Measurements from ENCODE around the gene FAM110A. TPM values are rescaled to one million over a fixed set of nuclear protein-coding genes. Genes with fewer than 3 reads are reported as not detected.

The FAM110A gene
- total and polyA plus RNA-seq, 9 of the 15 experiments (the other 6 are each of a cell fraction or from before 2014, with no cell fraction given), result 0.73 to 15.5 (median 3.6) TPM

- intact Hi-C loops (cut with micrococcal nuclease), result no loop called here
- Histone ChIP-seq H3K27ac (ENCODE audit: extremely low read depth, low read depth, low read length) (no peak overlapping the region), H2AFZ (ENCODE audit: low read depth, low read length) (no peak overlapping the region), H3K4me1 (replicated peaks in 1 of 2; ENCODE audit: control insufficient read depth in 2 of 2, insufficient read depth in 2 of 2, low read length in 2 of 2) (no peaks in the 10 kb centered on the region), H3K79me2 (ENCODE audit: control insufficient read depth, insufficient read depth, low read length) (no peaks in the 10 kb centered on the region), H3K27me3 (ENCODE audit: control insufficient read depth in 2 of 2, insufficient read depth in 2 of 2, low read length in 2 of 2) (peaks cover 0 to 29% of the 10 kb centered on the region in 2 experiments; a peak in 2 of 5 replicates), H3K4me3 (no peak overlapping the region), H3K9me3 (replicated peaks; ENCODE audit: control insufficient read depth, insufficient read depth, low read depth, low read length) (no peaks in the 10 kb centered on the region), H3K4me2 (ENCODE audit: insufficient read depth, low read length) (no peak overlapping the region), H3K36me3 (ENCODE audit: control insufficient read depth, insufficient read depth, low read length) (no peaks in the 10 kb centered on the region), H3K9ac (ENCODE audit: insufficient read depth in 1 of 2, low read depth in 2 of 2, low read length in 2 of 2) (no peak overlapping the region), H3K9me1 (ENCODE audit: control insufficient read depth, insufficient read depth, low read length) (no peaks in the 10 kb centered on the region), H4K20me1 (replicated peaks; ENCODE audit: control insufficient read depth, insufficient read depth, low read length) (no peaks in the 10 kb centered on the region)
- FAIRE-seq (no peak), ATAC-seq (peak; percentile 45; the same call in 2 of the 3 replicates), DNase-seq (ENCODE audit: extremely low read depth in 1 of 4, low spot score in 3 of 4) (peak in 3 of 4 experiments; percentile 17 to 24 (median 21))
- WGBS (ENCODE audit: insufficient coverage, low coverage, missing lambda C conversion rate), result 7% methylated on average over 16 of the region's 20 CpGs
- CTCF ChIA-PET (ENCODE audit: low intra/inter-chr PET ratio), result no interaction called here
- no TSS peak for BruUV-seq (replicated peaks)
- POLR2A ChIA-PET, result interaction anchor here (0.9 kb wide), 1 partner anchor 44 kb away, joined by 3 read pairs; no protein-coding TSS in a partner anchor
- in situ Hi-C loops (cut with MboI), result no loop called here
- TF ChIP-seq, protein P1, sequence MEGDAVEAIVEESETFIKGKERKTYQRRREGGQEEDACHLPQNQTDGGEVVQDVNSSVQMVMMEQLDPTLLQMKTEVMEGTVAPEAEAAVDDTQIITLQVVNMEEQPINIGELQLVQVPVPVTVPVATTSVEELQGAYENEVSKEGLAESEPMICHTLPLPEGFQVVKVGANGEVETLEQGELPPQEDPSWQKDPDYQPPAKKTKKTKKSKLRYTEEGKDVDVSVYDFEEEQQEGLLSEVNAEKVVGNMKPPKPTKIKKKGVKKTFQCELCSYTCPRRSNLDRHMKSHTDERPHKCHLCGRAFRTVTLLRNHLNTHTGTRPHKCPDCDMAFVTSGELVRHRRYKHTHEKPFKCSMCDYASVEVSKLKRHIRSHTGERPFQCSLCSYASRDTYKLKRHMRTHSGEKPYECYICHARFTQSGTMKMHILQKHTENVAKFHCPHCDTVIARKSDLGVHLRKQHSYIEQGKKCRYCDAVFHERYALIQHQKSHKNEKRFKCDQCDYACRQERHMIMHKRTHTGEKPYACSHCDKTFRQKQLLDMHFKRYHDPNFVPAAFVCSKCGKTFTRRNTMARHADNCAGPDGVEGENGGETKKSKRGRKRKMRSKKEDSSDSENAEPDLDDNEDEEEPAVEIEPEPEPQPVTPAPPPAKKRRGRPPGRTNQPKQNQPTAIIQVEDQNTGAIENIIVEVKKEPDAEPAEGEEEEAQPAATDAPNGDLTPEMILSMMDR (IDR thresholded peaks at IDR 0.05 in 2 of 3, conservative IDR thresholded peaks at IDR 0.05 in 1 of 3; ENCODE audit: insufficient read depth in 2 of 3, low read depth in 1 of 3, low read length in 3 of 3), result 0 out of 6 replicates have a peak, but pooled peaks of 1 of the 3 experiments have one; percentile 7
- TF ChIP-seq, protein P2, sequence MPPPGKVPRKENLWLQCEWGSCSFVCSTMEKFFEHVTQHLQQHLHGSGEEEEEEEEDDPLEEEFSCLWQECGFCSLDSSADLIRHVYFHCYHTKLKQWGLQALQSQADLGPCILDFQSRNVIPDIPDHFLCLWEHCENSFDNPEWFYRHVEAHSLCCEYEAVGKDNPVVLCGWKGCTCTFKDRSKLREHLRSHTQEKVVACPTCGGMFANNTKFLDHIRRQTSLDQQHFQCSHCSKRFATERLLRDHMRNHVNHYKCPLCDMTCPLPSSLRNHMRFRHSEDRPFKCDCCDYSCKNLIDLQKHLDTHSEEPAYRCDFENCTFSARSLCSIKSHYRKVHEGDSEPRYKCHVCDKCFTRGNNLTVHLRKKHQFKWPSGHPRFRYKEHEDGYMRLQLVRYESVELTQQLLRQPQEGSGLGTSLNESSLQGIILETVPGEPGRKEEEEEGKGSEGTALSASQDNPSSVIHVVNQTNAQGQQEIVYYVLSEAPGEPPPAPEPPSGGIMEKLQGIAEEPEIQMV (tag; conservative IDR thresholded peaks at IDR 0.05; ENCODE audit: low read depth), result no peak
- TF ChIP-seq FOXK2 (conservative IDR thresholded peaks at IDR 0.05 in 1 of 2, IDR thresholded peaks at IDR 0.05 in 1 of 2; ENCODE audit: low read depth in 2 of 2), result no peak
Observed at GRCh38 chr20:872855-873520, 39.5 kb downstream of the FAM110A start.
